ENCODE data around the gene GRAMD1A. TPM values are rescaled to one million over a fixed set of nuclear protein-coding genes. Genes with fewer than 3 reads are reported as not detected.

Gene GRAMD1A
- total and polyA plus RNA-seq, 9 of the 15 experiments (the other 6 are each of a cell fraction or from before 2014, with no cell fraction given): 1.4 to 63.8 (median 38.5) TPM

DNA sequence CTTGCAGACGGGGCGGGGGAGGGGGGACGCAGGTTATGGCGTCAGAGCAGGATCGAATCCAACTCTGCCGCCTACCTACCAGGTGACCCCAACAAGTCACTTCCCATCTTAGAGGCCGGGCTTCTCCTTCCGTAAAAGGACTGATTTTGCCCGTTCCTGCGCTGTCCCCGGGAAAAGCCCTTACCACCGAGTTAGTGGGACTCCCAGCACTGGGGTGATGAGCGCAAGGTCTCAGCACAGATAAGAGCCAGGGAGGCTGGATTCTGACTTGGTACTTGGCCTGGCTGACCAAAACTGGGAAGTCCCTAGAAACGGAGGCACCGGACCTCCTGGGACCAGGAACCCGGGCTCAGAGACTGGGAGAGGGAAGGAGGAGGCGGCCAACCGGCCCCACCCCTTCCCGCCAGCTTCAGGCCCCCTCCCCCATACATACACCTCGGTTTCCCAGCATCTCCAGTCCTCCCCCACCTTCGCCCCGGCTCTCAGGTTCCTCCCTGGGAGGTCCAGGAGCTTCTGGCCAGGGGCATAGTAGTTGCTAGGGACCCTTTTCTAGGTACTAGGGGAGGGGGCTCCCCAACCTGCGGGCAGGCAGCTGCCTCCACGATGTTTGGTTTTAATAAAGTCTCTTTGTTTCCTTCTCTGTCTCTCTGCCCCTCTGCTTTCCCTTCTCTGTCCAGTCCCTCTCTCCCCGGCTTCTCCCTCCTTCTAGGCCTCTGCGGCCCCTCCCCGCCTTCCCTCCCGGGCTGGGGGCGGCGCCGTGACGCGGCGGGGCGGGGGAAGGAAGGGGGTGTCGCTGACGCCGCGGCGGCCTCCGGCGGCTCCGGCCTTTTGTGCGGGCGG lies at the start of gene GRAMD1A (continued):
- TF ChIP-seq RBM34 (IDR thresholded peaks at IDR 0.05; ENCODE audit: borderline replicate concordance, insufficient read depth, low read length): no peak
- peak; percentile 79; the same call in 1 of the 2 replicates for TF ChIP-seq ZBTB7A (IDR thresholded peaks at IDR 0.05; ENCODE audit: borderline replicate concordance, control insufficient read depth, low read depth, low read length)
- TF ChIP-seq ZNF830 (CRISPR knock-in tag; IDR thresholded peaks at IDR 0.05): no peak
- TF ChIP-seq GATAD2A (IDR thresholded peaks at IDR 0.05): no peak
- no peak for TF ChIP-seq RHOXF2B (CRISPR knock-in tag; conservative IDR thresholded peaks at IDR 0.05)
- peak; percentile 33; the same call in 1 of the 2 replicates for TF ChIP-seq LEF1 (IDR thresholded peaks at IDR 0.05)
- TF ChIP-seq TCFL5 (CRISPR knock-in tag; conservative IDR thresholded peaks at IDR 0.05): no peak
- TF ChIP-seq POLR2A (conservative IDR thresholded peaks at IDR 0.05): peak; percentile 87
- TF ChIP-seq ADNP (tag; IDR thresholded peaks at IDR 0.05): no peak
- TF ChIP-seq SMC3 (conservative IDR thresholded peaks at IDR 0.05; ENCODE audit: insufficient read depth, low read depth, low read length): no peak
- no peak for TF ChIP-seq CHD4 (IDR thresholded peaks at IDR 0.05; ENCODE audit: insufficient read depth, insufficient replicate concordance, low read depth, low read length, poor library complexity, severe bottlenecking)
- TF ChIP-seq MEF2A (IDR thresholded peaks at IDR 0.05; ENCODE audit: control insufficient read depth, low read depth, low read length): no peak
- TF ChIP-seq SMARCA5 (IDR thresholded peaks at IDR 0.05): no peak
- TF ChIP-seq PCBP1 (IDR thresholded peaks at IDR 0.05; ENCODE audit: low read depth, low read length, poor library complexity, severe bottlenecking): no peak
- peak; percentile 31 for TF ChIP-seq CXXC5 (CRISPR knock-in tag; IDR thresholded peaks at IDR 0.05)
- TF ChIP-seq POLR2AphosphoS2 (IDR thresholded peaks at IDR 0.05; ENCODE audit: low read length): no peak
- TF ChIP-seq EP300 (IDR thresholded peaks at IDR 0.05; ENCODE audit: low read length): no peak; the same call in 1 of the 2 replicates
- no peak for TF ChIP-seq FIP1L1 (IDR thresholded peaks at IDR 0.05; ENCODE audit: low read depth, low read length, poor library complexity, severe bottlenecking)
- TF ChIP-seq ZEB2 (IDR thresholded peaks at IDR 0.05): peak; percentile 7; the same call in 1 of the 2 replicates
- TF ChIP-seq MTA3 (IDR thresholded peaks at IDR 0.05; ENCODE audit: borderline replicate concordance): no peak
- no peak for TF ChIP-seq ZFP30 (CRISPR knock-in tag; IDR thresholded peaks at IDR 0.05; ENCODE audit: borderline replicate concordance)
- TF ChIP-seq, protein P1, sequence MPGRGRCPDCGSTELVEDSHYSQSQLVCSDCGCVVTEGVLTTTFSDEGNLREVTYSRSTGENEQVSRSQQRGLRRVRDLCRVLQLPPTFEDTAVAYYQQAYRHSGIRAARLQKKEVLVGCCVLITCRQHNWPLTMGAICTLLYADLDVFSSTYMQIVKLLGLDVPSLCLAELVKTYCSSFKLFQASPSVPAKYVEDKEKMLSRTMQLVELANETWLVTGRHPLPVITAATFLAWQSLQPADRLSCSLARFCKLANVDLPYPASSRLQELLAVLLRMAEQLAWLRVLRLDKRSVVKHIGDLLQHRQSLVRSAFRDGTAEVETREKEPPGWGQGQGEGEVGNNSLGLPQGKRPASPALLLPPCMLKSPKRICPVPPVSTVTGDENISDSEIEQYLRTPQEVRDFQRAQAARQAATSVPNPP (IDR thresholded peaks at IDR 0.05; ENCODE audit: borderline replicate concordance, insufficient read depth, insufficient read length): no peak
- no peak for TF ChIP-seq ZNF217 (CRISPR knock-in tag; IDR thresholded peaks at IDR 0.05)
- no peak for TF ChIP-seq SMARCA4 (IDR thresholded peaks at IDR 0.05)
- TF ChIP-seq, protein P2, sequence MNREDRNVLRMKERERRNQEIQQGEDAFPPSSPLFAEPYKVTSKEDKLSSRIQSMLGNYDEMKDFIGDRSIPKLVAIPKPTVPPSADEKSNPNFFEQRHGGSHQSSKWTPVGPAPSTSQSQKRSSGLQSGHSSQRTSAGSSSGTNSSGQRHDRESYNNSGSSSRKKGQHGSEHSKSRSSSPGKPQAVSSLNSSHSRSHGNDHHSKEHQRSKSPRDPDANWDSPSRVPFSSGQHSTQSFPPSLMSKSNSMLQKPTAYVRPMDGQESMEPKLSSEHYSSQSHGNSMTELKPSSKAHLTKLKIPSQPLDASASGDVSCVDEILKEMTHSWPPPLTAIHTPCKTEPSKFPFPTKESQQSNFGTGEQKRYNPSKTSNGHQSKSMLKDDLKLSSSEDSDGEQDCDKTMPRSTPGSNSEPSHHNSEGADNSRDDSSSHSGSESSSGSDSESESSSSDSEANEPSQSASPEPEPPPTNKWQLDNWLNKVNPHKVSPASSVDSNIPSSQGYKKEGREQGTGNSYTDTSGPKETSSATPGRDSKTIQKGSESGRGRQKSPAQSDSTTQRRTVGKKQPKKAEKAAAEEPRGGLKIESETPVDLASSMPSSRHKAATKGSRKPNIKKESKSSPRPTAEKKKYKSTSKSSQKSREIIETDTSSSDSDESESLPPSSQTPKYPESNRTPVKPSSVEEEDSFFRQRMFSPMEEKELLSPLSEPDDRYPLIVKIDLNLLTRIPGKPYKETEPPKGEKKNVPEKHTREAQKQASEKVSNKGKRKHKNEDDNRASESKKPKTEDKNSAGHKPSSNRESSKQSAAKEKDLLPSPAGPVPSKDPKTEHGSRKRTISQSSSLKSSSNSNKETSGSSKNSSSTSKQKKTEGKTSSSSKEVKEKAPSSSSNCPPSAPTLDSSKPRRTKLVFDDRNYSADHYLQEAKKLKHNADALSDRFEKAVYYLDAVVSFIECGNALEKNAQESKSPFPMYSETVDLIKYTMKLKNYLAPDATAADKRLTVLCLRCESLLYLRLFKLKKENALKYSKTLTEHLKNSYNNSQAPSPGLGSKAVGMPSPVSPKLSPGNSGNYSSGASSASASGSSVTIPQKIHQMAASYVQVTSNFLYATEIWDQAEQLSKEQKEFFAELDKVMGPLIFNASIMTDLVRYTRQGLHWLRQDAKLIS (CRISPR knock-in tag; IDR thresholded peaks at IDR 0.05): no peak
- TF ChIP-seq ETS2 (tag; IDR thresholded peaks at IDR 0.05; ENCODE audit: borderline replicate concordance, poor library complexity, severe bottlenecking): no peak
